Natural killer cell treated with Interleukin-12 subunit alpha and Interleukin-12 subunit beta and Interleukin-15 and Interleukin-18, amount 100 ng/mL, for 72 hours (primary cell): ENCODE data around the gene RNASEH2B. TPM values are rescaled to one million over a fixed set of nuclear protein-coding genes. Genes with fewer than 3 reads are reported as not detected.

Source experiments
- ATAC-seq, 2 donors: fragments of 150-1000 bp; cut with Tn5 transposase in 1 of 2; sonication (Bioruptor Pico), chemical (Tn5 transposase) in 1 of 2; 2 replicates each; pipeline ENCODE4 v1.10.0; 2021
- DNase-seq: peaks from one replicate; pipeline ENCODE4 v3.0.0; 2022; ENCODE audit warnings: low spot score
- H3K27ac Mint-ChIP-seq, 2 donors: 1 replicate in 1 of 2; 2 replicates in 1 of 2; pipeline ENCODE4 v1.8.0; 2022; ENCODE audit warnings: mixed read lengths in 2 of 2, mild to moderate bottlenecking in 1 of 2, moderate library complexity in 1 of 2
- H3K27me3 Mint-ChIP-seq, 2 donors: 1 replicate in 1 of 2; 2 replicates in 1 of 2; pipeline ENCODE4 v1.8.0; 2022; ENCODE audit warnings: mixed read lengths in 2 of 2
- H3K36me3 Mint-ChIP-seq: one replicate; pipeline ENCODE4 v1.8.0; 2022; ENCODE audit warnings: mixed read lengths
- H3K4me1 Mint-ChIP-seq, 2 donors: 1 replicate in 1 of 2; 2 replicates in 1 of 2; pipeline ENCODE4 v1.8.0; 2022; ENCODE audit warnings: low read depth in 2 of 2, mixed read lengths in 2 of 2, mild to moderate bottlenecking in 1 of 2
- H3K4me3 Mint-ChIP-seq: one replicate; pipeline ENCODE4 v1.8.0; 2022; ENCODE audit warnings: mixed read lengths
- H3K9me3 Mint-ChIP-seq: 2 replicates; pipeline ENCODE4 v1.8.0; 2022; ENCODE audit warnings: mixed read lengths
- total RNA-seq, 2 donors: library from RNA; stranded (reverse); gene quantifications; one replicate each; pipeline ENCODE4 v1.2.3, GENCODE V29; 2022

The RNASEH2B gene
- total RNA-seq, 2 donors from 2014 or later = 33.3 to 64.2 TPM

DNA sequence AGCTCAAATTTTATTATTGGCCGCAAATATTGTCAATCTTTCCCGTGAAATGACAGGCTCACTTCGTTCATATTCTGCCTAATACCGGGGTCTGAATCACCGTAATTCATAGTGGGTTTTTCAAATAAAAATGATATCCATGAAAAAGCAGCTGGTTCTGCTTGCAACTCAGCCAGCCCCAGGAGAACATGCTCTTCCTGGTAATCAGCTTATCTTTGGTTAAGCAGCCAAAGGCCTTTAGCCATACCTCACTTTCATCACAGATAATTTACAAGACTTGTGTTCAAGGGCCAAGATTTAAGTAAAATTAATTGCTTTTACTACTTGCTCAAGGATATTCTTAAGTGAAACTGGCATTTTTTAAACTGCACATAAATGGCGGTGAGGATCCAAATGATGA is 22.5 kb downstream of the RNASEH2B start:
- no peak overlapping the region for H3K27ac Mint-ChIP-seq

DNA sequence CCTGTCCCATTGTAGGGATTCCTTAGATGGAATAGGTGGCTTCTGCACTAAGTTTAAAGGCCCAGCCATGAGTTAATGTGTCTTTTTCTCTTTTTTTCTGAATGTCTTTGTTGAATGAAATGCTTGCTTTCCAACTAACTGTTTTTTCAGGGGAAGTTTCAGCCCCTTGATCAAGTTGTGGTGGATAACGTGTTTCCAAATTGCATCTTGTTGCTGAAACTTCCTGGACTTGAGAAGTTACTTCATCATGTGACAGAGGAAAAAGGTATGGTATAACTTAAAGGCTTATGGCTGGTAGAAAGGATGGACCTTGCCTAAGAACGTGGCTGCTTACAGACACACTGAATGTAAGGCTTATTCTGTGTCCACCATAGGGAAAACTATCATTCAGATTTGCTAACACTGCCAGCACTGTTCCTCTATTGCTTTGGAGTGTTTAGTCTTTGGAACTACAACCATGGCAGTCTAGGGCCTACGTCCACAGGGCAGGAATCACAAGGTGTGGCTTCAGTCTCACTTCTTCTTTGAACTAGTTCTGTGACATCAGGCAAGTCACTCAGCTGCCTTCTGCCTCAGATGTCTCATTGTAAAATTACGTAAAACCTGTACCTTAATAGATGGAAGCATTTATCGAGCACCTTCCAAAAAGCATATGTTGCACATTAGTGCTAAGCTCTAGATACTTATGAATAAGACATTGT is 25.3 kb downstream of the RNASEH2B start:
- H3K27ac Mint-ChIP-seq = no peak overlapping the region
- peaks cover 21% of the 10 kb centered on the region for H3K36me3 Mint-ChIP-seq
- H3K27me3 Mint-ChIP-seq = no peaks in the 10 kb centered on the region
- H3K4me1 Mint-ChIP-seq = peaks cover 0 to 6% of the 10 kb centered on the region in 2 donors
- ATAC-seq = no peak
- DNase-seq = no peak
- H3K4me3 Mint-ChIP-seq = no peak overlapping the region
- H3K9me3 Mint-ChIP-seq = no peaks in the 10 kb centered on the region

More for the DNA sequence above, 22.5 kb downstream of the RNASEH2B start:
- no peaks in the 10 kb centered on the region for H3K9me3 Mint-ChIP-seq
- no peaks in the 10 kb centered on the region for H3K27me3 Mint-ChIP-seq
- H3K4me3 Mint-ChIP-seq = no peak overlapping the region
- no peak for DNase-seq
- H3K4me1 Mint-ChIP-seq = peaks cover 4 to 13% of the 10 kb centered on the region in 2 donors
- ATAC-seq = no peak
- H3K36me3 Mint-ChIP-seq = peaks cover 15% of the 10 kb centered on the region

DNA sequence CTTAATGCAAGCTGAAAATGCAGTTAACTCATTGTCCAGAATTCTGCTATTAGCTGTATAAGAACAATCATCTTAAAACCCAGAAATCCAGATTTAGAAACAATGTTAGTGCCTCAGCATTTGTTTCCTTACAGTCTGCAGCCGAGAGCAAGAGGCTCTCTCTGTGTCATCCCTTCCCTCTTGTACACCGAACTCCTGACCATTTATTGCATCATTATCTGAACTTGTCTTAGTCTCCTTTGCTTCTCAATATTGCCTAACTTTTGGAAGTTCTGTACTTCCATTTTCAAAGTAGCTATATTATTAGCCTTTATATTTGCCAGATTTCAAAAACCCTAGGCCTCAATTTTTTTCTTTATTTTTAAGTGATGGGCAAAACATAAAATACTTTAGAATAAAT is 27.1 kb downstream of the RNASEH2B start:
- Mint-ChIP-seq H3K27ac (no peak overlapping the region), H3K4me1 (peaks cover 0 to 6% of the 10 kb centered on the region in 2 donors), H3K9me3 (no peaks in the 10 kb centered on the region), H3K4me3 (no peak overlapping the region), H3K27me3 (no peaks in the 10 kb centered on the region), H3K36me3 (peaks cover 21% of the 10 kb centered on the region)
- DNase-seq (no peak), ATAC-seq (no peak)

DNA sequence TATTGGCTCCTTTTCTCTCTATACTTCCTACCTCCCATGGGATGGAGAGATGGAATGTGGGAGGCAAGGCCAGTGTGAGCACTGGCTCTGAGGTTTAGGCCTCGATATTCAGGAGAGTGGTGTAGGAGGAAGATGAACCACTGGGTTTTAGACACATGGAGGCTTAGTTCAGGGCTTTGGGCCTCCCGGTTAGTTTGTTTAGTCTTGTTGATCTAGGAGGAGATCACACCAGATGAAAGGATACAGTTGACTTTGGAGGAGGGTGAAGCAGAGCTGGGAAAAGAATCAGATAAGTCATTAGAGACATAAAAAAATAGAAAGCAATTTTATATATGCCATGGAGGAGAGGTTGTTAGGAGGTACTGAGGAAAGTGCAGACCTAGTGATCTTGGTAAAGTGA is 30.9 kb downstream of the RNASEH2B start:
- Mint-ChIP-seq H3K36me3 (peaks cover 14% of the 10 kb centered on the region), H3K27ac (no peak overlapping the region), H3K27me3 (no peaks in the 10 kb centered on the region), H3K4me1 (peaks cover 0 to 4% of the 10 kb centered on the region in 2 donors), H3K9me3 (no peaks in the 10 kb centered on the region), H3K4me3 (no peak overlapping the region)
- ATAC-seq = no peak
- DNase-seq = no peak

DNA sequence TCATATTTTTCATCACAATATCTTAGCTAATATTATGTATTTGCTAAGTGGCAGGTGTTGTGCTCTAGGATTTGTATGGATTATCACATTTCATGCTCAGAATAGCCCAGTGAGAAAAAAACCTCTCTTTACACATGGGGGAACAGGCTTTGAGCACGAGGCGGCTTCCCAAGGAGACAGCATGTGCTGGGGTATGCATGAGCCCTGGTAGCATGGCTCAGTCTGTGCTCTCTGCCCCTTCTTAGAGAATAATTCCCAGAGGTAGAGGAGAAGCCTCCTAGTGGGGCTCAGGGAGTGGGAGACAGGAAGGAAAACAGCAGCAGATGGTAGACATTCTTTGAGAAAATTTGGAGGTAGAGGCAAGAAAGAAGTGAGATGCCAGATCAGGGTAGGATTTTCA is 31.6 kb downstream of the RNASEH2B start:
- H3K9me3 Mint-ChIP-seq = no peaks in the 10 kb centered on the region
- H3K36me3 Mint-ChIP-seq = peaks cover 8% of the 10 kb centered on the region
- ATAC-seq = no peak
- no peak for DNase-seq
- H3K4me3 Mint-ChIP-seq = no peak overlapping the region
- no peak overlapping the region for H3K27ac Mint-ChIP-seq
- no peaks in the 10 kb centered on the region for H3K4me1 Mint-ChIP-seq
- H3K27me3 Mint-ChIP-seq = no peaks in the 10 kb centered on the region

DNA sequence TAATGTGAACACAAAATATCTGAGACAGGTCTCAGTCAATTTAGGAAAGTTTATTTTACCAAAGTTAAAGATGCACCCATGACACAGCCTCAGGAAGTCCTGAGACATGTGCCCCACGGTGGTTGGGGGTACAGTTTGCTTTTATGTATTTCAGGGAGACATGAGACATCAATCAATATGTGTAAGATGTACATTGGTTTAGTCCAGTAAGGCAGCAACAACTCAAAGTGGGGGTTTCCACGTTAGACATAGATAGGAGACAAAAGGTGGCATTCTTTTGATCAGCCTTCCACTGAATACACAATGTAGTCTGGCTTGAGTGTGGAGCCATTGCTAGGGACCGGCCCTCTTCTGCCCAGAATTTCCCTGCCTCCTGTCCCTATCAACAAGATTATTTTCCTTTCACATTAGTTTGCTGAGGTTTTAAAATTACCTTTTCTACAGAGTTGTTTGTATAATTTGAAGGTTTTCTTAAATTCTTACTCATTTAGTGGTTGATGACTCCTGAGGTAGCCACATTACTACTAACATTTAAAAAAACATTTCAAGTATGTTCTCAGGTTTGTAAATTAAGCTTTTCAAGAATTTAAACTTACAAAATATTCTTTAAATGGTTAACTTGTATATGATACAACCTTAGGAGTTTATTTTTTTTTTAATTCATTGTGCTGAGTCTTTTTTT is 33.2 kb downstream of the RNASEH2B start:
- Mint-ChIP-seq H3K27ac (no peak overlapping the region), H3K4me3 (no peak overlapping the region), H3K36me3 (peaks cover 3% of the 10 kb centered on the region), H3K4me1 (no peaks in the 10 kb centered on the region), H3K27me3 (no peaks in the 10 kb centered on the region), H3K9me3 (no peaks in the 10 kb centered on the region)
- DNase-seq (no peak), ATAC-seq (no peak)

DNA sequence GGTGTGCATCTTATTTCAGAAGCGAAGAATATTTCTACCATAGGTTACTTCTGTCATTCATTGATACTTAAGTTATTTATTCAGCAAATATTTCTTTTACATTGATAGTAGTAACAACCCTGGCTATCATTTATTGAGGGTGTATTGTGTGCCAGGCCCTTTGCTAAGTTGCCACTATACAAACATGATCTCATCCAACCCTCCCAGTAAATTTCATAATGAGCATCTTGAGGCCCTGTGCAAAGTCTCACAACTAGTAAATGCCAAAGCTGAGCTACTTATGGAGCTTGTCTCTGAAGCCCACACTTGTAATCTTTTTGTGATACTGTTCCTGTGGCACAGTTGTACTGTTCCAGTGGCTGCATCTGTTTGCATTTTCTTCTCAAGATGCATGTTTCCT is 36.1 kb downstream of the RNASEH2B start:
- Mint-ChIP-seq H3K4me3 (no peak overlapping the region), H3K9me3 (no peaks in the 10 kb centered on the region), H3K4me1 (no peaks in the 10 kb centered on the region), H3K27me3 (no peaks in the 10 kb centered on the region), H3K27ac (no peak overlapping the region), H3K36me3 (peaks cover 4% of the 10 kb centered on the region)
- no peak for DNase-seq
- no peak for ATAC-seq

DNA sequence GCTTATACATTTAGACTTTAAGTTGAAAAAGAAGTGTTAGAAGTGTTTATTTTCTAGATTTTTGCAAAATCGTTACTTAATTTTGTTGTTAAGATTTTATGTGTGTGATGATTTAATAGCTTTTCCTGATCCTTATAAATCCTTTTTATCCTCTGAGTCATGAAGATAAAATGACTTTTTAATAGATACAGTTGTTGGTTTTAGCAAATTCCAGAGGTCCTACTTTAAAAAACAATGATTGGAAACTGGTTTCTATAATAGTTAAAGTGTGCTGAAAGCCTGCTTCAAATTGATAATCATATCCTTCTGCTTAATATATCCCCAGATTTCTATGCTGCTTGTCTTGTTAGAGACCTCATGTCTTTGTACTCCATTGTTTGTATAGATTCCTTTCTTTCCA is 39.0 kb downstream of the RNASEH2B start:
- no peak overlapping the region for H3K27ac Mint-ChIP-seq
- no peaks in the 10 kb centered on the region for H3K27me3 Mint-ChIP-seq
- no peak for ATAC-seq
- H3K4me3 Mint-ChIP-seq = no peak overlapping the region
- peaks cover 4% of the 10 kb centered on the region for H3K36me3 Mint-ChIP-seq
- H3K4me1 Mint-ChIP-seq = no peaks in the 10 kb centered on the region
- DNase-seq = no peak
- H3K9me3 Mint-ChIP-seq = no peaks in the 10 kb centered on the region

DNA sequence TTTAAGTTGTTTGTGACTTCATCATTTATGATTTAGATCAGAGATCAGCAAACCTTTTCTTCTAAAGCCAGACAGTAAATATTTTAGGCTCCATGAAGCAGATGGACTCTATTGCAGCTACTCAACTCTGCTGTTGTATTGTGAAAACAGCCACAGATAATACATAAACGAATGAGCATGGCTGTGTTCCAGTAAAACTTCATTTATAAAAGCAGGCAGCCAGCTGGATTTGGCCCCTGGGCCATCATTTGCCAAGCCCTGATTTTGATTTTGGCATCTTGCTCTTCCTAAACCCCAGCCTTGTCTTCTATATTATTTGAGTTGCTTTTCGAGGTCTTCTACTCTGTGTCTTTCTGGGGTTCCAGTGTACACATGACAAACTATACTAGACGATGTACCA is 41.3 kb downstream of the RNASEH2B start:
- ATAC-seq (no peak), DNase-seq (no peak)
- Mint-ChIP-seq H3K4me1 (no peaks in the 10 kb centered on the region), H3K27ac (no peak overlapping the region), H3K9me3 (no peaks in the 10 kb centered on the region), H3K36me3 (peaks cover 4% of the 10 kb centered on the region), H3K27me3 (no peaks in the 10 kb centered on the region), H3K4me3 (no peak overlapping the region)

DNA sequence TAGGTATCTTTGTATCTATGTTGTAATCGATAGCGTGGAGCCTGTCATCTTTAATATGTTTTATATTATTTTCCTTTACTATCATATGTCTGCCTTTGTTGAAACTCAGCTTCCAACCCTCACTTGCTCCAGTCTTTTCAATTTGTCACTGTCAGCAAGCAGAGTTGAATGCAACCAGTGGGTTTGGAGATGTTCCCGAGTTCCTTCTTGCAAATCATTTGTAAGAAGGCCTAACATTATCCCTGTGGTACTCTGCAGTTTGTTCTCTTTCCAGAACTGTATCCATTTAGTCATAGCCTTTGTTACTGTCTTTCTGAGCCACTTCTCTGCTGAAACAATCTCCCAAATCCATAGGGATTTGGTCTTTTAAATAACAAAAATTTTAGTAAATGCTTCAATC is 41.8 kb downstream of the RNASEH2B start:
- DNase-seq (no peak), ATAC-seq (no peak)
- Mint-ChIP-seq H3K9me3 (no peaks in the 10 kb centered on the region), H3K4me1 (no peaks in the 10 kb centered on the region), H3K4me3 (no peak overlapping the region), H3K36me3 (peaks cover 4% of the 10 kb centered on the region), H3K27me3 (no peaks in the 10 kb centered on the region), H3K27ac (no peak overlapping the region)

DNA sequence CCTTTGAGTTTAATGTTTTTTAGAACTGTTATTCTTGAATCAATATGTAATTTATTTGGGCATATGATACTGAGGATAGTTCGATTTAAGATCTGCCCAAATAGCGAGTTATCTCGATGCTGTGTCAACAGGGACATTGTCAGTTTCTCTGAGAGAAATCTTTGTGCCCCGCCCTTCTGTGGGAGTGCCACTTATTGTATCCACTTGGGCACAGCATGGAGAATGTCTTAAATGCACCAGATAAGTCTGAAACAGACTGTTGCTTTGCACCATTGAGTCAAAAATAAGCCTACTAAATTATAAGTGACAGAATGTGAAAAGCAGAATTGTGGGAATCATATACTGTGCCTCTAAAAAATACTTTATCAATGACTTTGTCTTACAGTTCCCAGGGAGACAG is 45.6 kb downstream of the RNASEH2B start:
- DNase-seq (no peak), ATAC-seq (no peak)
- H3K27ac Mint-ChIP-seq = no peak overlapping the region
- no peak overlapping the region for H3K4me3 Mint-ChIP-seq
- H3K9me3 Mint-ChIP-seq = no peaks in the 10 kb centered on the region
- peaks cover 11% of the 10 kb centered on the region for H3K36me3 Mint-ChIP-seq
- H3K27me3 Mint-ChIP-seq = no peaks in the 10 kb centered on the region
- peaks cover 5 to 7% of the 10 kb centered on the region in 2 donors for H3K4me1 Mint-ChIP-seq

DNA sequence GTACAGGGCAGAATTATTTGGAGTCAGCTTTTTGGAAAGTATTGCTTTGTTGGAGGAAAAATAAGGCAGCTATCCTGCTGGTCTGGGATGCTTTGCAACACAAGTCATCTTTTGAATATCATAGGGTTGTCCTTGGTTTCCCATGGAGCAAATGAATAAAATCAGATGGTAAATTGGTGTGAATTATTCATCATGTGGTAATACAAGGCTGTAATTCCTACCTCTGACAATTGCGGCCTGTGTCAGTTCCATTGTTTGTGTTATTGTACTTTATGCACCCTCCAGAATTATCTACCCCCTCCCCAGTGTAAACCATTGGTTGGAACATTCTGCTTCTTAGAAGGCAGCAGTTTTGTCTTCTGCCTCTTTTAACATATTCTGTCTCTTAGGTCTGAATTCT is 46.2 kb downstream of the RNASEH2B start:
- Mint-ChIP-seq H3K36me3 (peaks cover 11% of the 10 kb centered on the region), H3K9me3 (no peaks in the 10 kb centered on the region), H3K27ac (no peak overlapping the region), H3K27me3 (no peaks in the 10 kb centered on the region), H3K4me1 (peaks cover 5 to 7% of the 10 kb centered on the region in 2 donors), H3K4me3 (no peak overlapping the region)
- ATAC-seq = no peak
- no peak for DNase-seq

DNA sequence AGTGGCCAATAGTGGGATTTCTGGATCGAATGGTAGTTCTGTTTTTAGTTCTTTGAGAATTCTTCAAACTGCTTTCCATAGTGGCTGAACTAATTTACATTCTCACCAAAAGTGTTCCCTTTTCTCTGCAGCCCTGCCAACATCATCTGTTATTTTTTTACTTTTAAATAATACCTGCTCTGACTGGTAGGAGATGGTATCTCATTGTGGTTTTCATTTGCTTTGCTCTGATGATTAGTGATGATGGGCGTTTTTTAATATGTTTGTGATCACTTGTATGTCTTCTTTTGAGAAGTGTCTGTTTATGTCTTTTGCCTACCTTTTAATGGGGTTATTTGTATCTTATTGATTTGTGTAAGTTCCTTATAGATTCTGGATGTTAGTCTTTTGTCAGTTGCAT is 48.0 kb downstream of the RNASEH2B start:
- DNase-seq = no peak
- Mint-ChIP-seq H3K36me3 (peaks cover 11% of the 10 kb centered on the region), H3K27me3 (no peaks in the 10 kb centered on the region), H3K4me1 (peaks cover 5 to 7% of the 10 kb centered on the region in 2 donors), H3K4me3 (no peak overlapping the region), H3K9me3 (no peaks in the 10 kb centered on the region), H3K27ac (peak overlapping the region in 1 of 2 donors; percentile 17)
- no peak for ATAC-seq

DNA sequence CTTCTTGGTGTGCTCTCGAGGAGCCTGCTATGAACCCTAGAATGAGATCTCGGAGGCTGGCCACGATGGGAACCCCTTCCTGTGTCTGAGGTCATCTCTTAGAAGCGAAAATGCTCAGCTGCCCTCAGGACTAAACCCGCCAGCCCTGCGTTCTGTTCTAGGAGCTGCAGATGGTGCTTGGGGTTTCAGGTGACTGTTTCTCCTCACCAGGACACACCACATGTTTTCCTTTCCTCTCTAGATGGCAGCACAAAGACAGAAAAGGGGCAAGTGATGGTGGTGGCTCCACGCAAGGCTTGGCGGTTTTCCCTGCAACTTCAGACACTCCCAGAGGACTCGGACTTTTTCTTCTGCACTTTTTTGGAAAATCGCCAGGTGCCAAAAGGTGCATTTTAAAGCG is 60.1 kb downstream of the RNASEH2B start:
- no peak for DNase-seq
- peak in 1 of 2 donors; percentile 81 for ATAC-seq
- Mint-ChIP-seq H3K27me3 (no peaks in the 10 kb centered on the region), H3K4me3 (no peak overlapping the region), H3K4me1 (peaks cover 0 to 6% of the 10 kb centered on the region in 2 donors), H3K36me3 (peaks cover 10% of the 10 kb centered on the region), H3K9me3 (no peaks in the 10 kb centered on the region), H3K27ac (peak overlapping the region in 1 of 2 donors; percentile 31)
